GM23248 (cell line): ENCODE data around the gene HOGA1. TPM values are rescaled to one million over a fixed set of nuclear protein-coding genes. Genes with fewer than 3 reads are reported as not detected.
"Not testable (repeated sequence)": the region's sequence is repeated elsewhere in the genome, so short reads cannot be mapped to it uniquely, and the experiment has no call there.

Experiments
- DNase-seq: peaks from one replicate; pipeline ENCODE4 v3.0.0-alpha.2; 2015
- H2AFZ ChIP-seq: fragments of 200-600 bp; sonication (generic); 2 replicates; pipeline ENCODE4 v1.6.1; 2016; ENCODE audit warnings: antibody characterized with exemption
- H3F3A ChIP-seq: fragments of 200-600 bp; sonication (generic); 2 replicates; pipeline ENCODE4 v1.6.1; 2016; ENCODE audit warnings: mild to moderate bottlenecking, antibody characterized with exemption, mixed run types; ENCODE audit not compliant: insufficient read depth
- H3K27ac ChIP-seq: fragments of 200-600 bp; sonication (generic); 2 replicates; pipeline ENCODE4 v1.5.1; 2016; ENCODE audit warnings: mild to moderate bottlenecking
- H3K27me3 ChIP-seq: fragments of 200-600 bp; sonication (generic); replicated peaks from 2 replicates; pipeline ENCODE4 v1.6.1; 2016; ENCODE audit warnings: mild to moderate bottlenecking; ENCODE audit not compliant: insufficient read depth
- H3K36me3 ChIP-seq: fragments of 200-600 bp; sonication (generic); 2 replicates; pipeline ENCODE4 v1.6.1; 2016; ENCODE audit warnings: low read depth, mild to moderate bottlenecking
- H3K4me1 ChIP-seq: fragments of 200-600 bp; sonication (generic); 2 replicates; pipeline ENCODE4 v1.6.1; 2016; ENCODE audit warnings: mild to moderate bottlenecking; ENCODE audit not compliant: insufficient read depth
- H3K4me2 ChIP-seq: fragments of 200-600 bp; sonication (generic); one replicate; pipeline ENCODE4 v1.6.1; 2016; ENCODE audit warnings: mild to moderate bottlenecking; ENCODE audit not compliant: unreplicated experiment
- H3K4me3 ChIP-seq: fragments of 200-600 bp; sonication (generic); 2 replicates; pipeline ENCODE4 v1.5.1; 2016; ENCODE audit warnings: mild to moderate bottlenecking
- H3K79me2 ChIP-seq: fragments of 200-600 bp; sonication (generic); 2 replicates; pipeline ENCODE4 v1.6.1; 2016; ENCODE audit warnings: mild to moderate bottlenecking; ENCODE audit not compliant: insufficient read depth
- H3K9ac ChIP-seq: fragments of 200-600 bp; sonication (generic); 2 replicates; pipeline ENCODE4 v1.6.1; 2016; ENCODE audit warnings: mild to moderate bottlenecking
- H3K9me2 ChIP-seq: fragments of 200-600 bp; sonication (generic); 2 replicates; pipeline ENCODE4 v1.6.1; 2016; ENCODE audit warnings: mixed run types, mild to moderate bottlenecking, moderate library complexity; ENCODE audit not compliant: insufficient read depth
- H3K9me3 ChIP-seq: fragments of 200-600 bp; sonication (generic); one replicate; pipeline ENCODE4 v1.6.1; 2017; ENCODE audit warnings: low read depth
- H4K20me1 ChIP-seq: fragments of 200-600 bp; sonication (generic); 2 replicates; pipeline ENCODE4 v1.6.0; 2016; ENCODE audit not compliant: insufficient read depth
- EZH2 ChIP-seq: fragments of 200-600 bp; sonication (generic); IDR thresholded peaks from 2 replicates; pipeline ENCODE4 v1.6.1; 2018; ENCODE audit warnings: antibody characterized with exemption, mild to moderate bottlenecking; ENCODE audit not compliant: insufficient read depth, poor library complexity, severe bottlenecking
- EZH2phosphoT487 ChIP-seq: fragments of 200-600 bp; sonication (generic); IDR thresholded peaks from 2 replicates; pipeline ENCODE4 v1.6.1; 2018; ENCODE audit warnings: antibody characterized with exemption, moderate library complexity, mild to moderate bottlenecking, low read depth; ENCODE audit not compliant: insufficient read depth
- WGBS, 2 experiments: methylation state at CpG; one replicate each; pipeline ENCODE4 v1.1.6; 2015 to 2017; ENCODE audit warnings: low lambda C conversion rate in 2 of 2, low coverage in 1 of 2; ENCODE audit errors: missing lambda C conversion rate in 2 of 2; 5-methylcytosine and 5-hydroxymethylcytosine counted together
- in situ Hi-C: fragments of 300-500 bp; cut with MboI; formaldehyde crosslinking; loops from 2 replicates; pipeline ENCODE4 v1.15.0; 2020
- polyA plus RNA-seq: library from polyadenylated mRNA; unstranded; fragments of >200 nt; fragmentation: Nextera tagmentation; extraction: Ambion mirVana; gene quantifications from 2 replicates; pipeline ENCODE4 v1.2.1, GENCODE V29; 2016
- total RNA-seq: library from RNA; depleted of rRNA; stranded (reverse); fragments of >200 nt; shearing (Covaris generic); gene quantifications from 2 replicates; pipeline ENCODE4 v1.2.3, GENCODE V29; 2014

Gene HOGA1
- total and polyA plus RNA-seq, 2 experiments from 2014 or later: 0.13 to 0.22 TPM

- WGBS, 2 experiments: 95 to 100% methylated on average over 2 of the region's 2 CpGs
- Histone ChIP-seq H2AFZ (no peak overlapping the region), H3K79me2 (no peaks in the 10 kb centered on the region), H3K4me1 (peaks cover 14% of the 10 kb centered on the region), H3K9me2 (no peaks in the 10 kb centered on the region), H3K27me3 (no peaks in the 10 kb centered on the region), H3K9ac (no peak overlapping the region), H3F3A (no peaks in the 10 kb centered on the region), H4K20me1 (no peaks in the 10 kb centered on the region), H3K27ac (no peak overlapping the region), H3K4me3 (no peak overlapping the region), H3K4me2 (no peak overlapping the region), H3K36me3 (no peaks in the 10 kb centered on the region; the same call in 1 of the 2 replicates), H3K9me3 (no peaks in the 10 kb centered on the region)
- TF ChIP-seq EZH2phosphoT487: no peak
- no peak for TF ChIP-seq EZH2
- in situ Hi-C loops: no loop called here
- DNase-seq: peak; percentile 27
Measured at GRCh38 chr10:97573021-97573420, 11.2 kb upstream of the HOGA1 start.

- Histone ChIP-seq H3F3A (no peaks in the 10 kb centered on the region), H3K4me3 (no peak overlapping the region), H3K4me1 (peaks cover 14% of the 10 kb centered on the region), H3K27me3 (no peaks in the 10 kb centered on the region), H3K9me3 (no peaks in the 10 kb centered on the region), H3K4me2 (no peak overlapping the region), H3K79me2 (no peaks in the 10 kb centered on the region), H3K36me3 (no peaks in the 10 kb centered on the region; the same call in 1 of the 2 replicates), H3K27ac (no peak overlapping the region), H4K20me1 (no peaks in the 10 kb centered on the region), H3K9me2 (no peaks in the 10 kb centered on the region), H2AFZ (no peak overlapping the region), H3K9ac (no peak overlapping the region)
- in situ Hi-C loops: no loop called here
- WGBS, 2 experiments: 44 to 50% methylated on average over 2 of the region's 2 CpGs
- peak; percentile 6 for DNase-seq
- TF ChIP-seq EZH2phosphoT487 (no peak), EZH2 (no peak)
Measured at GRCh38 chr10:97573672-97574071, 10.5 kb upstream of the HOGA1 start.

DNA sequence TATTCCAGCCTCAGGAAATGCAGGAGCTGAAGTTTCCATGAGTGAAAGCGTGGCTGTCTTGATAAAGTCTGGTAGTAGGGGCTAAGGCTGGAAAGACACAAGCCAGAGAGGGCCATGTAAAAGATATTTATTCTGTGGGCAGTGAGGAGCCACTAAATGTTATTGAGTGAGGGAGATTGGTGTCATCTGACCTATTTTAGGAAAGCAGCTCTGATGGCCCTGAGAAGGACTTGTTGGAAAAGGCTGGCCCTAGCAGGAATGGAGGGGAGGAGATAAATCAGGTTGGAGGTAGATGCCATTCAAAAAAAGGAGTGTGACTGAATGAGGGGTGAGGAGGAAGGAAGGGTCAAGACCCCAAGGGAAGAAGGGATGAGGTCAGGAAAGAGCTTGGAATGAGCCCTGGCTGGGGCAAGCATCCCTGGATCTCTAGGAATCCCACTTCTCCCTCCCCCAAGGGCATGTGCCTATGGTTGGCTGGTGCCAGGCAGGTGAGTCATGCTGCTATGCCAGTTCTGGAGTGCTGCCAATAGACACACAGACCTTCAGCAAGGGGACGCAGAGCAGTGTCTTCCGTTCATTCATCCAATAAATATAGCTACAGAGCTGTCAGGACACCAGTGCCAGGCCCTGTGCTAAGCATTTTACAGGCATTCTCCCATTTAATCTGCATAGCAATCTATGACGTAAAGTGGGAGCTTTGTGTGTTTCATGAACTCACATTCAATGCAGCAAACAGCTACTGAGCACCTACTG lies 9.6 kb upstream of the HOGA1 start:
- Histone ChIP-seq H3K9me2 (no peaks in the 10 kb centered on the region), H3K4me2 (no peak overlapping the region), H3K4me3 (no peak overlapping the region), H3K4me1 (peaks cover 14% of the 10 kb centered on the region), H2AFZ (no peak overlapping the region), H3K27ac (no peak overlapping the region; the same call in 1 of the 2 replicates), H3K36me3 (no peaks in the 10 kb centered on the region; the same call in 1 of the 2 replicates), H3F3A (no peaks in the 10 kb centered on the region), H3K27me3 (no peaks in the 10 kb centered on the region), H4K20me1 (no peaks in the 10 kb centered on the region), H3K9ac (no peak overlapping the region), H3K9me3 (no peaks in the 10 kb centered on the region), H3K79me2 (no peaks in the 10 kb centered on the region)
- in situ Hi-C loops: no loop called here
- DNase-seq: peak; percentile 88
- WGBS, 2 experiments: 64 to 67% methylated on average over 4 of the region's 4 CpGs
- TF ChIP-seq EZH2 (no peak), EZH2phosphoT487 (no peak)

DNA sequence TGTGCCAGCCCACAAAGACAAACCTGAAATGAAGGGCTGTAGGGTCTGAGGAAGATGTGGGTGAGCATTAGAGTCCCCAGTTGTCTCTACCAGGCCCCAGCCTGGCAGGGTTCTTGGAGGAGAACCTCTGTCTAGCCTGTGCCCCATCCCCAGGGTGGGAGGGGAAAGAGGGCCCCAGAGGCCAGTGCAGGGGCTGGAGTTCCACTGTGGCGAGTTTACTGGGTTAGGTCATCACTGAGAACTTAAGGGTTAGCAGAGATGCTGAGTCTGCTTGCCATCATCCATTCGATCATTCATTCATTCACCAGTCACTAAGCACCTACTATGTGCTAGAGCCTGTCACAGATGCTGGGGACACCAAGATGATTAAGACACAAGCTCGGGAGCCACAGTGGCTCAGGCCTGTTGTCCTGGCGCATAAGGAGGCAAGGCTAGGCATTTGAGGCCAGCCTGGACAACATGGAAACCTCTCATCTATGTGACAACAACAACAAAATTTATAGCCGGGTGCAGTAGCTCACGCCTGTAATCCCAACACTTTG lies 9.0 kb upstream of the HOGA1 start:
- Histone ChIP-seq H4K20me1 (no peaks in the 10 kb centered on the region), H3K27me3 (no peaks in the 10 kb centered on the region), H3K4me3 (no peak overlapping the region), H3K4me1 (peaks cover 14% of the 10 kb centered on the region), H3K4me2 (no peak overlapping the region), H3K9me3 (no peaks in the 10 kb centered on the region), H3K9ac (no peak overlapping the region), H3K36me3 (no peaks in the 10 kb centered on the region), H3K79me2 (no peaks in the 10 kb centered on the region), H3K27ac (no peak overlapping the region), H2AFZ (no peak overlapping the region), H3F3A (no peaks in the 10 kb centered on the region), H3K9me2 (no peaks in the 10 kb centered on the region)
- in situ Hi-C loops: no loop called here
- DNase-seq: peak; percentile 33
- TF ChIP-seq EZH2phosphoT487 (no peak), EZH2 (no peak)
- WGBS, 2 experiments: 74 to 76% methylated on average over 6 of the region's 6 CpGs

DNA sequence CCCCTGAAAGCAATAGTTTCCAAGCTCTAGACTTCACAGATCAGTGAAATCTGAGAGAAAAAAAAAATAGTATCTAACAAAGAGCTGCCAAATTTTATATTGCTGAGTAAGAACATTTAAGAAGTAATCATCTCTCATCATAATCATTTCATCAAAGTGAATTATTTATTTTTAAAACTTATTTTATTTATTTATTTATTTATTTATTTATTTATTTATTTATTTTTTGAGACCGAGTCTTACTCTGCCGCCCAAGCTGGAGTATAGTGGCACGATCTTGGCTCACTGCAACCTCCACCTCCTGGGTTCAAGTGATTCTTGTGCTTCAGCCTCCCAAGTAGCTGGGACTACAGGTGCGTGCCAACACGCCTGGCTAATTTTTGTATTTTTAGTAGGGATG lies 7.7 kb upstream of the HOGA1 start:
- H2AFZ ChIP-seq, in situ Hi-C loops, H3K9ac ChIP-seq, H3K4me3 ChIP-seq, H3K9me2 ChIP-seq, H3K27me3 ChIP-seq, H3K9me3 ChIP-seq, DNase-seq, H4K20me1 ChIP-seq, H3K4me2 ChIP-seq, H3K79me2 ChIP-seq, H3K36me3 ChIP-seq, H3F3A ChIP-seq, H3K27ac ChIP-seq: not testable (repeated sequence)
- H3K4me1 ChIP-seq: peaks cover 14% of the 10 kb centered on the region
- 62 to 63% methylated on average over 5 of the region's 5 CpGs for WGBS, 2 experiments
